Measurements from ENCODE around the gene UNC13C.

DNA sequence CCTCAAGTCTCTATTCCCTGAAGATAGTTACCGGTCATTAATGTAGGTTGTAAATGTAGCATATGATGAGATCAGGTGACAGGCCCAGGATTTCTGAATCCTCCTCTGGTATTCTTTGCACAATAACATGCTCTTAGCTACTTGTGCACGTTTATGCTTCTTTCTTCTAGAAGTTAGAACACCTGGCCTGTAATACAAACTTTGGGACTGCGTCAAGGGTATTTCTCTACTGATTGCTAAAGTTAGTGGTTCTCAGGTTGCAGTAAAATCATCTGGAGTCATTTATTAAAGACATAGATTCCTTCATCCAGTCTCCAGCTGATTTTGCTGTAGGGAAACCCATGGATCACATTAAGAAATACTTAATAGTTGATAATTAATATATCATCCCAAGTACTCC is 48.0 kb downstream of the UNC13C start:
- no peak for TF ChIP-seq TAF1 (IDR thresholded peaks at IDR 0.05; ENCODE audit: borderline replicate concordance, low read depth, low read length)
- TF ChIP-seq, protein P1, sequence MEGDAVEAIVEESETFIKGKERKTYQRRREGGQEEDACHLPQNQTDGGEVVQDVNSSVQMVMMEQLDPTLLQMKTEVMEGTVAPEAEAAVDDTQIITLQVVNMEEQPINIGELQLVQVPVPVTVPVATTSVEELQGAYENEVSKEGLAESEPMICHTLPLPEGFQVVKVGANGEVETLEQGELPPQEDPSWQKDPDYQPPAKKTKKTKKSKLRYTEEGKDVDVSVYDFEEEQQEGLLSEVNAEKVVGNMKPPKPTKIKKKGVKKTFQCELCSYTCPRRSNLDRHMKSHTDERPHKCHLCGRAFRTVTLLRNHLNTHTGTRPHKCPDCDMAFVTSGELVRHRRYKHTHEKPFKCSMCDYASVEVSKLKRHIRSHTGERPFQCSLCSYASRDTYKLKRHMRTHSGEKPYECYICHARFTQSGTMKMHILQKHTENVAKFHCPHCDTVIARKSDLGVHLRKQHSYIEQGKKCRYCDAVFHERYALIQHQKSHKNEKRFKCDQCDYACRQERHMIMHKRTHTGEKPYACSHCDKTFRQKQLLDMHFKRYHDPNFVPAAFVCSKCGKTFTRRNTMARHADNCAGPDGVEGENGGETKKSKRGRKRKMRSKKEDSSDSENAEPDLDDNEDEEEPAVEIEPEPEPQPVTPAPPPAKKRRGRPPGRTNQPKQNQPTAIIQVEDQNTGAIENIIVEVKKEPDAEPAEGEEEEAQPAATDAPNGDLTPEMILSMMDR (IDR thresholded peaks at IDR 0.05), result no peak
